GM04504 (cell line): ENCODE data around the gene EVI2A.
"Not testable (repeated sequence)": the region's sequence is repeated elsewhere in the genome, so short reads cannot be mapped to it uniquely, and the experiment has no call there.

Experiments used
- DNase-seq: peaks from one replicate; pipeline ENCODE4 v3.0.0-alpha.2; 2012; ENCODE audit warnings: low read depth

The EVI2A gene

GRCh38 chr17:31312223-31312622, 9.2 kb downstream of the EVI2A start:
- not testable (repeated sequence) for DNase-seq

GRCh38 chr17:31311526-31311925, 9.9 kb downstream of the EVI2A start:
- DNase-seq, result no peak

GRCh38 chr17:31310886-31311285, 10.5 kb downstream of the EVI2A start:
- no peak for DNase-seq

DNA sequence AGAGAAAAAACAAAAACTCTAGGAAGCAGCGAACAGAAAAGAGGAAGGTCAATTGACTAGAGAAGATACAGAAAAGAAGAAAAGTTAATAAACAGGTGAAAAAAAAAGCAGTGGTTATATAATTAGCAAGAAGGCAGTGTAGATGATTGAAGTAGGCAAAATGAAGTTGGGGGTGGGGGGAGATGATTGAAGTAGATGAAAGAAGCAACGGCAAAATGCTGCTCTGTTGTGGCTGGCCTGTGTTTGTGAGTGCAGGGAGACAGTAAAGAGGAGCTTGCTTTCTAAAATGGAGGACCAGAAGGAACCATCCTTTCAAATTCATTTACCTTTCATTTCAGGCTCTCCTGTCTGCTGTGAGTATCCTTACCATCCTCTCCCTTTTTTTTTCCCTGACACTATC, 11.2 kb downstream of the EVI2A start:
- DNase-seq, result no peak

GRCh38 chr17:31309556-31309955, 11.9 kb downstream of the EVI2A start:
- no peak for DNase-seq

DNA sequence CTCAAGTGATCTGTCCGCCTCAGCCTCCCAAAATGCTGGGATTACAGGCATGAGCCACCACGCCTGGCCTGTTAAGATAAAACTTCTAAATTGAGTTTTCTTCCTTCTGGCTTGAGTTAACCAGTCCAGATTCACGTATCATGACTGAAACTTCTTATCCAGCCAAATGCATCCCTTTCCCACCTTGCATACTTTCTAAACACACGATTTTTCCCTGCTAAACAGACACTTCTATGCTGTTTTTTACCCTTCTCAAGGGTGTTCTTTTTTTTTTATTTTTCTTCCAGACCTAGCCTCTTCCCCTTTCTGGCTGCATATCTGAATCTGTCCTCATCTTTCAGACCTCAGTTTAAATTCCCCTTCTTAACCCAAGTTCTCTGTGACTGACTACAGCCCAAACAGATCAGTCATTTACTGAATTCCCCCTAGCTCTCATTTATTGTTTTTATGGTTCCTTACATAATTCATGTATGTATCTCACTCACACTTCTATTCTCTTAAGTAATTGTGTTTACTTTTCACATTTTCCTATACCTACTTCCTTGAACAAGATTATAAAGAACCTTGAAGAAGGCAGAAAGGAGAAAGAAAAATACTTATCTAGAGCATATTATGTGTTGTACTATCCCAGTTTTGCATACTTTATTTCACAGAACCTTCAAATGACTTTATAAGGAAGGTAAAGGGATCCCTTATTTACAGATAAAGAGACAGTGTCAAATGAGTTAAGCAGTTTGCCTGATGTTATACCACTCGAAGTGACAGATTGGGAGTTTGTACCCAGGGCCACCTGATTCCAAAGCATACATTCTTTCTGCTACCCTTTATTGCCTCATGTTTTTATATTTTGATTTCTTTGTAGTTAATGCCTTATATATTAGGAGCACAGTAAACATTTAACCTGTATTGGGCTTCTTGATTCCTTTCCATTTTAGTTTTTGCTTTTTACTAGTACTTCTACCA, 12.8 kb downstream of the EVI2A start:
- no peak for DNase-seq

GRCh38 chr17:31307640-31308039, 13.8 kb downstream of the EVI2A start:
- DNase-seq, result no peak

DNA sequence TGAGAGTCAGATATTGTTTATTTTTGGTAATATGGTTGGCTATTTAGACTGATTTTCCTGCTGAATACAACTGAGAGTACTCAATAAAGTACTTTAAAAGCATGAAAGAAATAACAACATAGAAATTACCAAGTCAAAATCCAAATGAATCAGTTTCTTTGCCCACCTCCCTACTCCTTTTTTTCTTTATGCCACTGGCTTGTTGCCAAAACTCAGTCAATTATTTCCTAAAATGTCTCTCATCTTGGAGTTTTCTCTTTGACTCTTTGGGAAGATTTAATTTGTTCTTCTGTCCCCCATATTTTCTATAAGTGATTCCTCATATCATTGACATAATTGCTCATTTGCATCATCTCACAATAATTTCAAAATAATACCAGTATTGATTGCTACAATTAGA, 21.8 kb downstream of the EVI2A start:
- DNase-seq, result no peak

DNA sequence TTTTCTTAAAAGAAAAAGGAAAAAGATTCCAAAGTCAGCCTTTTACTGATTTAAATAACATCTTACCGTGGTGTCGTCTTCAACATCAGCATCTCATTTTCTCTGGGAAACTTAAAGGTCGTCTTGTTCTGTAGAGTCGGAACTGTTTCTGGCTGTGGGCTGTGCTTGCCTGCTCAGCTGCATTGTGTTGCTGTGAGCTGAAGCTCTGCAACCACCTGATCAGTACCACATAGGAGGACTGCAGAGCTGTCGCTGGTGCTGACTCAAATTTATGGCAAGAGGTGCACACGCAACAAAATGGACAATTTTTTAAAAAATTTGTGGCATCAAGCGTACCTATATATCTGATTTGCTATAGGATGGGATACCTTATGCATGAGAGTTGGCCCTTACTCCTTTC, 24.3 kb downstream of the EVI2A start, which contains the start of gene OMG:
TSS of gene OMG (minus strand) at position 150 of the 400 bp plus-strand sequence. CDS start 908 bp downstream, outside the sequence.
- no peak for DNase-seq

- no peak for DNase-seq
These were observed 25.3 kb downstream of the EVI2A start for GRCh38 chr17:31296142-31296541.

DNA sequence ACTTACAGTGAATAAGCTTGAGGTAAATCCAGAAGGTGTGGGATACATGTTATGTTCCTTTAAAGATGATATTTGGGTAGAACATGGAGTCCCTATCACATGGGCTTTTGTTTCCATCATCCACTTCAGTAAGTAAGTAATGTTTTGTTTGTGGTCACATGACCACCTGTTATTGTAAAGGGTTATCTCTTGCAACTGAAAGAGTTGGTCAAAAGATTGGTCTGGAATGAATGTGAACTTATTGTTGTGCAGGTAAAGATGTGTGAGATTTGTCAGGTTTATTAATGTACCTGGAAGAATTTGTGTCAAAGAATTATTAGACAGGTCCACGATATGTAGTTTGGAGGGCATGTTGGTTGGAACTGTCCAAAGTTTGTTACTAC, 25.9 kb downstream of the EVI2A start:
- DNase-seq, result no peak

DNA sequence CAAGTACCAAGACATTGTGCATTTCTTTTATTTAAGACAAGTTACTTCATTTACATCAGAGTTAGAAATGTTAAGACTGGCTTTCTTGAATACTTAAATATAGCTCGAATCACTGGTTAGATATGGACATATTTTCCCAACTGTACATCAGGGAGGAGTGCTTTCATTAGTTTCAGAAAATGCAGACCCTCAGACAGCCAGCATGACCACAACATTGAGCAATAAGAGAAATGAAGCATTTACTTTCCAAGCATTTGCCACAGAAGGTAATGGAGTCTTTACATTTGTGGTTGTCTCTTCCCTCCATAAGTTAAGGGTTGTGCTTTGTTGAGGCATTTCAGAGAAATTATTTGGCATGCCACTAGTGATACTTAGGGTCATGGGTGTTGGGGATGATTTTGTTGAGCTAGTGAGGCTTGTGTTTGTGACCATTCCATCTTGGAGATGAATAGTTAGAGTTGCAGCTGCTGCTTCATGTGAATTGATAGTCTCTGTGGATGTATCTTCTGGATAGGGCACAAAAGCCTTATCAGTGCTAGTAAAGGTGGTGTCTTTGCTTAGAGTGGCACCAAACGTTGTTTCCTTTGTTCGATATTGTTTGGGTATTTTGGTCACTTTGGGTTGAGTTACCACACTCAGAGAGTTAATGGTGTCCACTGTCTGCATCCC, 26.5 kb downstream of the EVI2A start:
- no peak for DNase-seq

DNA sequence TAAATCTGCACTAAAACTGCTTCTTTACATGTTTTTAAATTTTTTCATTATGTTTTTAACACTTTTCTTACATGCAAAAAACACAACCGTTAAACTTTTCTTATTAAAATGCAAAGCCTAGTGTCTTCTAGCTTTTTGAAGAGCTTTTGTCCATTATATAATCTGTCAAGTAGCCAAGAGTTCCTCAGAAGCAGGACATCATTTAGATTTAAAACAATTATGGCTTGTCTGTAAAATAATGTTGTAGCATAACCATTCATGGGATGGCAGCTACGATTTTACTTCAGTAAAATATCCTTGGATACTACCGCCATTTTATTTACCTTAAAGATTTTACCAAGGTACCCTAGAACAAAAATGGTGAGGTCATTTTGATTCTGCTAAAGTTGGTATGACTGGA, 27.2 kb downstream of the EVI2A start:
- DNase-seq, result no peak

GRCh38 chr17:31293581-31293980, 27.8 kb downstream of the EVI2A start:
- DNase-seq, result no peak

GRCh38 chr17:31291820-31292219, 29.6 kb downstream of the EVI2A start:
- DNase-seq, result no peak

GRCh38 chr17:31289790-31290189, 31.6 kb downstream of the EVI2A start:
- DNase-seq, result no peak

DNA sequence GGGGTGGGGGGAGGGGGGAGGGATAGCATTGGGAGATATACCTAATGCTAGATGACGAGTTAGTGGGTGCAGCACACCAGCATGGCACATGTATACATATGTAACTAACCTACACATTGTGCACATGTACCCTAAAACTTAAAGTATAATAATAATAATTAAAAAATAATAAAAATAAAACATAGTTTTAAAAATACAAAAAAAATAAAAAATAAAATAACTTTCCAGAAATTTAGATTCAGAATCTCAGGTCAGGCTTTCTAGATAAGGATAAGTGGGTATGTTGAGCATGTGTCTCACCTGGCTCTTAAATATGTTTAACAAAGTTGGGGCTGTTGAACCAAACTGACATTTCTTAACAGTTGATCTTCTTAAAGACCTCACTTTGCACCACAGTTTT, 33.5 kb downstream of the EVI2A start:
- not testable (repeated sequence) for DNase-seq

DNA sequence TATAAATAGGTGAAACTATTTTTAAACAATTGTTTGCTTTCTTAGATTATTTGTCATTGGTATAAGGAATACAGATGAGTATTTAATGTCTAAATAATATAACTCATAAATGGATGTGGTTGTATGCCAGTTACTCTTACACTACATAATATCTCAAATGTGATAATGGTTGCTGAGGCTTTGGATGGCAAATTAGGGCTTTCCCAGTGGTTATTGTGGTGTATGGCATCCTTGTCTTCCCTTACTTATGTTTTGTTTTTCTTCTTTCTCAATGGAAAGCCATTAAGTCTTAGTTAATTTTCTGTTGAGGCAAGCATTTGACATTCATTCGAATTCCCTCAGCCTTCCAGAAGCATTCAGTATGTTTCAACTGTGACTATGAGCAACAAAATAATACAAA, 34.8 kb downstream of the EVI2A start:
- DNase-seq, result no peak

- DNase-seq, result no peak
These were observed 37.6 kb downstream of the EVI2A start for GRCh38 chr17:31283841-31284240.

DNA sequence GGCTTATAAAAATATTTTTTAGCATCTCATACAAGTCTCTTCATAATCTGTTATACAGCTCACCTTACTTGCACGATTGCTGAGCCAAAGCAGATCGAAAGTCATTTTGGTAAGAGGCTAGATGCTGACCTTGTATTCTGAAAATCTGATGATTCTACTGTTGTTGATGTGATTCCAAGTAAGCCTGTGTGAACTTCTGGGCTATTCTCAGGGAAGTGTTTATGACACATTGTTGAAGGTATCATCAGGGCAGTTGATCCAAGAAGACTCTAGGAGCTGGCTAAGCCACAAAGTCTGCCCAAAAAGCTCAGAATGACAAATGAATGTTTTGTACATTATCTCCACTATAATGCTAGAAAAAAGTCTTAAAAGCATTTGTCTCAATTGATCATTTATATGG, 40.4 kb downstream of the EVI2A start:
- DNase-seq, result no peak

- no peak for DNase-seq
These were observed 42.0 kb downstream of the EVI2A start for GRCh38 chr17:31279401-31279800.

GRCh38 chr17:31275116-31275515, 46.3 kb downstream of the EVI2A start:
- DNase-seq, result no peak

DNA sequence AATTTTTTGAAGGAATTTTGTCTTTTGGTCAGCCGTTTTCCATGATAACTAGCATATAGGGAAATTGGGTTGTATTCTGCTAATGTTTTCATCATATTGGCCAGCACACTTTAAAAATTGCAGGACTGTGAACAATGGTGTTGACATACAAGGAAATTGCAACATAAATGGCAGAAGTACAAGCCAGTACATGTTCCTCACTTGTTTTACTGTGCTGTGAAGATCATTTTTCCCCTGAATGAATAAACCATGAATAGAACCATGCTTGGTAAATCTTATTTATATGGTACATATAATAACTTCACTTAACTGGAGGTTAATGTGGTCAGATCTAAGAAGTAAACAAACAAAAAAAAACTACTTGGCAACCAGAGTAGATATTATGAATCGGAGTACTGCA, 47.2 kb downstream of the EVI2A start:
- DNase-seq, result peak; percentile 60
